GM11168 (cell line): Measurements from ENCODE around the gene SERINC4.
"Not testable (repeated sequence)": the region's sequence is repeated elsewhere in the genome, so short reads cannot be mapped to it uniquely, and the experiment has no call there.

Experiments
- in situ Hi-C: fragments of 300-500 bp; cut with MboI; formaldehyde crosslinking; loops from one replicate; pipeline ENCODE4 v1.12.0; 2022; ENCODE audit warnings: low sequenced_read_pairs; ENCODE audit not compliant: unreplicated experiment

SERINC4 gene

DNA sequence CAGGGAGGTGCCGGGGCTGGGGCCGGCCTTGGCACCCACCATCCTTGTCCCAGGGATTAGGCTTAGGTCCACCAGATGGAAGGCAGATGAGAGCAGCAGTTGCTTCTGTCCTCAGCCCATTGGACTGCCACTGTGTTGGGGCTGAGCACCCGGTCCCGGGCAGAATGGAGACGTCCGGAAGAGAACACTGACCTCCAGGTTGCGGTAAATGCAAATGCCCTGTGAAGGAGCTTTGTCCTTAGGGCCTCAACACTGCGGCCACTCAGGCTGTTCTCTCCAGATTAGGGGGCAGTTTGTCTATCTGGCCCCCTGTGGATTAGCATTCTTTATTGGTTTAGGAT lies at the start of gene SERINC4:
TSS of gene SERINC4 (minus strand) at position 276 of the 341 bp plus-strand sequence. CDS start at position 42, 234 bp downstream.
- in situ Hi-C loops, result no loop called here

- in situ Hi-C loops, result no loop called here
These were observed 45.4 kb upstream of the SERINC4 start for GRCh38 chr15:43845421-43845820.

- in situ Hi-C loops, result not testable (repeated sequence)
These were observed 32.5 kb upstream of the SERINC4 start for GRCh38 chr15:43832485-43832884.

- in situ Hi-C loops, result not testable (repeated sequence)
These were observed 31.6 kb upstream of the SERINC4 start for GRCh38 chr15:43831519-43832052.

DNA sequence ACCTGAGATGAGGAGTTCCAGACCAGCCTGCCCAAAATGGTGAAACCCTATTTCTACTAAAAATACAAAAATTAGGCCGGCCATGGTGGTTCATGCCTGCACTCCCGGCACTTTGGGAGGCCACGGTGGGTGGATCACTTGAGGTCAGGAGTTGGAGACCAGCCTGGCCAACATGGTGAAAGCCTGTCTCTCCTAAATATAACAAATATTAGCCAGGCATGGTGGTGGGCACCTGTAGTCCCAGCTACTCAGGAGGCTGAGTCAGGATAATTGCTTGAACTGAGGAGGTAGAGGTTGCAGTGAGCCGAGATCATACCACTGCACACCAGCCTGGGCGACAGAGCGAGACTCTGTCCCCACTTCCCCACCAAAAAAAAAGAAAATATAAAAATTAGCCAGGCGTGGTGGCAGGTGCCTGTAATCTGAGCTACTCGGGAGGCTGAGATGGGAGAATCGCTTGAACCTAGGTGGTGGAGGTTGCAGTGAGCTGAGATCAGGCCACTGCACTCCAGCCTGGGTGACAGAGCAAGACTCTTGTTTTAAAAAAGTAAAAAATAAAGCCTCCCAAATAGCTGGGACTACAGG lies 30.8 kb upstream of the SERINC4 start:
- in situ Hi-C loops, result not testable (repeated sequence)

GRCh38 chr15:43829951-43830540 lies 30.0 kb upstream of the SERINC4 start:
- in situ Hi-C loops, result not testable (repeated sequence)

DNA sequence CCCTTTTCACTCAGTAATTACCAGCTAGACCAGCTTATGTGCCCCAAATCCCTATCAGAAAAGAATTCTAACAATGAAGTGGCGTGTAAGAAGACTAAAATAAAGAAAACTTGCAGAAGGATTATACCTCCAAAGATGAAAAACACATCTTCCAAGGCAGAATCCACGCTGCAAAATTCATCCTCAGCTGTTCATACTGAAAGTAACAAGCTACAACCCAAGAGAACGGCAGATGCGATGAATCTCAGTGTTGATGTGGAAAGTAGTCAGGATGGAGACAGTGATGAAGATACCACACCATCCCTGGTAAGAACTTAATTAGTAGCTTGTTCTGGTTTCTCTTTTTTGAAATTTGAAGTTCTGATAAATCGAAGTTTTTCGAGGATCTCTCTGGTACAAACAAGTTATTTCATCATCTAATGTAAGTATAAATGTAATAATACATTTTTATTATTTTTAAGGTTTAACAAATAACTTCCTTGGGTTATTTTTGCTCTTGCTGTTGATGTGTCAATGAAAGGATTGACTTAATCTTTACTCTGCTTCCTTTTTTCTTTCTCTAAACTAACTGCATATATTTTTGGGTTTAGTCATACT lies 28.1 kb upstream of the SERINC4 start:
- in situ Hi-C loops, result no loop called here

DNA sequence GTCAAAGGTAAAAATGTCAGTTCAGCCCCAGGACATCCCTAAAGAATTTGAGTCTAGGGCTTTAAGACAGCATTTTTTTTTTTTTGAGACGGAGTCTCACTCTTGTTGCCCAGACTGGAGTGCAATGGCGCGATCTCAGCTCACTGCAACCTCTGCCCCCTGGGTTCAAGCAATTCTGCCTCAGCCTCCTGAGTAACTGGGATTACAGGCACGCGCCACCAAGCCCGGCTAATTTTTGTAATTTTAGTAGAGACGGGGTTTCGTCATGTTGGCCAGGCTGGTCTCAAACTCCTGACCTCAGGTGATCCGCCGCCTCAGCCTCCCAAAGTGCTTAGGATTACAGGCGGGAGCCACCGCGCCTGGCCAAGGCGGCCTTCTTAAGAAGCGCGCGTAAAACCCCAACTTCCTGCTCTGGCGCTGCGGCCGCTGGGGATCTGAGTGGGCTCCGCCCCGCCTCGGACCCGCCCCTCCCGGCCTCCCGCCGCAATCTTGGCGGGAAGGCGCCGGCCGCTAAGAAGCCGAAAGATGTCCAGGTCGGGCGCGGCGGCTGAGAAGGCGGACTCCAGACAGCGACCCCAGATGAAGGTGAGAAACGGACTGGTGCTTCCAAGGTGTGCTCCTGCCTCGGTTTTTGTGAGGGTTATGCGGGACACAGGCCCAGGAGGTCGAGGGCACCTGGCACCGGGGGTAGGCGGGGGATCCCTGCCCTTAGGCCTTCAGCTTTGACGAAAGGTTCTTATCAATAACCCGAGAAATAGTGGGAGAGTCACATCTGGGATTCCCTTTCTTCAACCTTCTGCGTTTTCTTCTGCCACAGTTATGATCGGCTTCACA lies 26.7 kb upstream of the SERINC4 start, which contains the start of gene WDR76:
TSS of gene WDR76 (plus strand) at position 495 of the 834 bp plus-strand sequence. CDS start at position 526, 31 bp downstream.
- in situ Hi-C loops, result no loop called here

- in situ Hi-C loops, result no loop called here
These were observed 26.0 kb upstream of the SERINC4 start for GRCh38 chr15:43826029-43826507.

GRCh38 chr15:43825305-43825704 lies 25.3 kb upstream of the SERINC4 start:
- in situ Hi-C loops, result not testable (repeated sequence)

GRCh38 chr15:43824302-43825246 lies 24.6 kb upstream of the SERINC4 start, which contains the start of gene MFAP1:
TSS of gene MFAP1 (minus strand) at chr15:43824690. CDS start at chr15:43824569, 121 bp downstream.
- in situ Hi-C loops, result no loop called here

- in situ Hi-C loops, result no loop called here
These were observed 21.5 kb upstream of the SERINC4 start for GRCh38 chr15:43821505-43821904.

- in situ Hi-C loops, result not testable (repeated sequence)
These were observed 15.0 kb upstream of the SERINC4 start for GRCh38 chr15:43815064-43815463.

DNA sequence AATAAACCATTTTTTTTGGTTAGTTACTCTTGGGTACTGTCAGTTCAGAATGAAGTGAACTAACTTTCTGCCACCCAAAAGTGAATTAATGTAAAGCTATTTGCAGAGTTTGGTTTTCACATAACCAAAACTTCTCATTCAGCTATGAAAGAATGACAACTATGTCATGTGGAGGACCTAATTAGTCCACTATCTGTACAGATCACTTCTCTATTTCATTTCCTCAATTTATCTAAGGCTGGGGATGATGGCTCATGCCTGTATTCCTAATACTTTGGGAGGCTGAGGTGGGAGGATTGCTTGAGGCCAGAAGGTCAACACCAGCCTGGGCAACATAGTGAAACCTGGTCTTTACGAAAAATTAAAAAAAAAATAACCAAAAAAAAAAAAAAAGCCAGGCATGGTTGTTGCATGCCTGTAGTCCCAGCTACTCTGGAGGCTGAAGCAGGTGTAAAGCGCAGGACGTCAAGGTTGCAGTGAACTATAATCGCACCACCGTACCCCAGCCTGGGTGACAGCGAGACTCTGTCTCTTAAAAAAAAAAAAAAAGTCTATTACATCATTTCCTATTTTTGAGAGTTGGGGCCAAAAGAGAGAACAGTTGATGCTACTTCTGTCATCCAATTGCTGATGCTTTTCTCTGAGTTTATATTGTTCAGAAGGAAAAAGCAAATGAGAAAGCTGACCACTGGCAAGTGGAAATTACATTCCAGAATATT lies 9.1 kb upstream of the SERINC4 start:
- in situ Hi-C loops, result no loop called here

DNA sequence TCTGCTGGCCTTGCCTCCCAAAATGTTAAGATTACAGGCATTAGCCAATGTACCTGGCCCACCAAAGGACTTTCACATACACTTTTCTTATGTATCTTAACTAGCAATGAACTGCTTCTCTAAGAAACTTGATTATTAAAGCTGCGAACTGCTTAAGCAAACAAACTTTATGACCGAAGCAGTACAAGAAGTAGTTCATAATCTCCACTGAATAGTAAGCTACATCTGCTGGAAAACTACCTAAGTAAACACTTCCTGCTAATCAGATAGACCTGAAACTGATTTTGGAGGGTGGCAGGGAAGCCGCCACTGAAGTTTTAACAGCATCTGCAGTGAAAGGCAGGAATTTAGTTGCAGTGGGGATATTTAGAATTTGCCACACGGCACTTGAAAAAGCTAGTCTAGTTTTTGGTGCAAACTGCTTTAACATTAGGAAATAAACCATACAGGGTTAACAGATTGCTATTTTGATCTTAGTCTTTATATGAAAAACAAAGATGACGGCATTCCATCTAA lies 8.5 kb upstream of the SERINC4 start:
- in situ Hi-C loops, result no loop called here

- in situ Hi-C loops, result not testable (repeated sequence)
These were observed 2.7 kb upstream of the SERINC4 start for GRCh38 chr15:43802676-43803075.

DNA sequence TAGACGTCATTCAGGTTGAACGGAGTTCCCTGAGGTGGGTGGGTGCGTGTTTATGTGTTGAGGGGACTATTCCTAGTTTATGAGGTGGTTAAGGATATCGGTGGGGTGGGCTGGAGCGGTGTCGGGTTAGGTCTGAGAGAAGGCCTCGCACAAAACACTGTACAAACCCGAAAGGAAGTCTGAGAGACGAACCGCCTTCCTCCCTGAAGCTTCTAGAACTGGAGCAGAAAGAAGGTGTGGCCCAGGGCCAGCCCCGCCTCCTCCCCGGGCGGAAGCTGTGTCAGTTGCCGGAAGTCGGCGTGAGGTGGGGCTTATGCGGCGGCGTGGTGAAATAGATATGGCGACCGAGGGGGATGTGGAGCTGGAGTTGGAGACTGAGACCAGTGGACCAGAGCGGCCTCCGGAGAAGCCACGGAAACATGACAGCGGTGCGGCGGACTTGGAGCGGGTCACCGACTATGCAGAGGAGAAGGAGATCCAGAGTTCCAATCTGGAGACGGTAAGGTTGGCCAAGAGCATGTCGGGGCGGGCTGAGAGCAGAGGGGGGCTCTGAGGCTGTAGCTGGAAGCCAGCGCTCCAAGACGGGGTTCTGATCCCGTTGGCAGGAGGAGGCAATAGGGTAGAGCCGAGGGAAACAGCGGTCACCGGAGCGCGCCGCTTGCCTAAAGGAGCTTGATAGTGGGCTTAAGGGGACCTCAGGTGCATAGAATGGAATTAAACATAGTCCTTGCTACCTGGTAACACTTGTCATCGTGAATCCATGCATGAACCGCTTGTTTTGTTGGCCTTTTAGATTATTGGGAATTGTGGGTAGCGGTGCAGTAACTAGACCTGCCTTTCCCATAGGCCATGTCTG lies 494 bp upstream of the SERINC4 start, which contains the start of gene HYPK:
TSS of gene HYPK (plus strand) at position 314 of the 856 bp plus-strand sequence. CDS start at position 338, 24 bp downstream.
- in situ Hi-C loops, result no loop called here
